IMR-90 (cell line): ENCODE data around the gene ITGB2. TPM values are rescaled to one million over a fixed set of nuclear protein-coding genes. Genes with fewer than 3 reads are reported as not detected.
A peak's percentile ranks its signal among the peaks of the same experiment; 100 is the strongest.

Experiments
- ATAC-seq: fragments of 200-7000 bp; cut with Tn5 transposase; 2 replicates; pipeline ENCODE4 v1.9.1; 2020; ENCODE audit warnings: low read depth, mild to moderate bottlenecking, moderate library complexity
- BruUV-seq: library from RNA; stranded (reverse); fragments of 400-500 nt; replicated peaks from 2 replicates; lab custom pipeline; 2021; lab: Mats Ljungman, UMichigan
- CTCF ChIA-PET: fragments of 300-600 bp; formaldehyde crosslinking; extraction: SDS; loops from one replicate; lab custom pipeline; 2021; ENCODE audit warnings: antibody characterized with exemption; lab: Yijun Ruan, JAX
- POLR2A ChIA-PET: fragments of 300-600 bp; sonication (Branson Sonifier 250); formaldehyde crosslinking; loops from one replicate; lab custom pipeline; 2022; ENCODE audit warnings: antibody characterized with exemption; ENCODE audit not compliant: unreplicated experiment; lab: Charles Lee
- DNase-seq: peaks from one replicate; pipeline ENCODE4 v3.0.0; 2013
- H2AFZ ChIP-seq: replicated peaks from 2 replicates; pipeline ENCODE3; 2013; ENCODE audit warnings: low read length, mild to moderate bottlenecking; ENCODE audit not compliant: poor library complexity
- H2AK5ac ChIP-seq: 2 replicates; pipeline ENCODE4 v1.6.1; 2013; ENCODE audit warnings: low read depth, low read length, inconsistent platforms
- H2AK9ac ChIP-seq: replicated peaks from 2 replicates; pipeline ENCODE3; 2013; ENCODE audit warnings: mild to moderate bottlenecking, low read depth, low read length, moderate library complexity; ENCODE audit not compliant: poor library complexity
- H2BK120ac ChIP-seq: 2 replicates; pipeline ENCODE4 v1.6.1; 2013; ENCODE audit warnings: low read depth, low read length, inconsistent platforms
- H2BK15ac ChIP-seq: 3 replicates; pipeline ENCODE4 v1.6.1; 2013; ENCODE audit warnings: low read depth, low read length, inconsistent platforms
- H2BK20ac ChIP-seq: 2 replicates; pipeline ENCODE4 v1.6.1; 2013; ENCODE audit warnings: low read depth, mild to moderate bottlenecking, inconsistent platforms, low read length, moderate library complexity
- H2BK5ac ChIP-seq: 2 replicates; pipeline ENCODE4 v1.6.1; 2013; ENCODE audit warnings: mild to moderate bottlenecking, low read depth, low read length, inconsistent platforms; ENCODE audit not compliant: poor library complexity, severe bottlenecking
- H3K14ac ChIP-seq: replicated peaks from 2 replicates; pipeline ENCODE4 v1.6.1; 2013; ENCODE audit warnings: low read depth, low read length, inconsistent platforms
- H3K18ac ChIP-seq: 2 replicates; pipeline ENCODE4 v1.6.1; 2013; ENCODE audit warnings: low read depth, low read length, control low read depth
- H3K23ac ChIP-seq: 2 replicates; pipeline ENCODE4 v1.6.1; 2013; ENCODE audit warnings: low read depth, low read length, inconsistent platforms
- H3K27ac ChIP-seq: 2 replicates; pipeline ENCODE4 v1.5.1; 2013; ENCODE audit warnings: mild to moderate bottlenecking, control low read depth, low read length; ENCODE audit not compliant: insufficient read depth
- H3K27me3 ChIP-seq: 2 replicates; pipeline ENCODE4 v1.6.1; 2013; ENCODE audit warnings: low read length; ENCODE audit not compliant: control insufficient read depth, insufficient read depth
- H3K36me3 ChIP-seq: 2 replicates; pipeline ENCODE4 v1.6.1; 2013; ENCODE audit warnings: low read length, mixed read lengths; ENCODE audit not compliant: control insufficient read depth, insufficient read depth
- H3K4ac ChIP-seq: 2 replicates; pipeline ENCODE4 v1.6.1; 2013; ENCODE audit warnings: low read depth, low read length, inconsistent platforms
- H3K4me1 ChIP-seq: 2 replicates; pipeline ENCODE4 v1.6.1; 2013; ENCODE audit warnings: low read length, mixed read lengths; ENCODE audit not compliant: control insufficient read depth, insufficient read depth
- H3K4me2 ChIP-seq: 2 replicates; pipeline ENCODE4 v1.6.1; 2013; ENCODE audit warnings: low read depth, mild to moderate bottlenecking, control low read depth, low read length, moderate library complexity
- H3K4me3 ChIP-seq: 2 replicates; pipeline ENCODE4 v1.5.1; 2013; ENCODE audit warnings: low read depth, mild to moderate bottlenecking, control low read depth, low read length, moderate library complexity; ENCODE audit not compliant: insufficient read depth
- H3K56ac ChIP-seq: 2 replicates; pipeline ENCODE4 v1.6.1; 2013; ENCODE audit warnings: low read length, inconsistent platforms; ENCODE audit not compliant: insufficient read depth; ENCODE audit errors: extremely low read depth
- H3K79me1 ChIP-seq, 2 experiments: 2 replicates each; pipeline ENCODE4 v1.6.1; 2013; ENCODE audit warnings: low read length in 2 of 2, inconsistent platforms in 1 of 2, low read depth in 1 of 2
- H3K9ac ChIP-seq: 2 replicates; pipeline ENCODE4 v1.6.1; 2013; ENCODE audit warnings: low read depth, low read length, control low read depth
- H3K9me1 ChIP-seq: 2 replicates; pipeline ENCODE4 v1.6.1; 2013; ENCODE audit warnings: low read length, inconsistent platforms; ENCODE audit not compliant: insufficient read depth
- H3K9me3 ChIP-seq: 2 replicates; pipeline ENCODE4 v1.6.1; 2013; ENCODE audit warnings: low read length; ENCODE audit not compliant: control insufficient read depth, insufficient read depth
- H4K20me1 ChIP-seq: 2 replicates; pipeline ENCODE4 v1.6.1; 2013; ENCODE audit warnings: low read length, inconsistent platforms; ENCODE audit not compliant: insufficient read depth
- H4K5ac ChIP-seq: 2 replicates; pipeline ENCODE4 v1.6.1; 2013; ENCODE audit warnings: mild to moderate bottlenecking, low read depth, low read length, control low read depth
- H4K8ac ChIP-seq, 2 experiments: 2 replicates each; pipeline ENCODE4 v1.6.1; 2013; ENCODE audit warnings: low read depth in 2 of 2, low read length in 2 of 2, control low read depth in 1 of 2, inconsistent platforms in 1 of 2
- H4K91ac ChIP-seq: 2 replicates; pipeline ENCODE4 v1.6.1; 2013; ENCODE audit warnings: low read depth, low read length, inconsistent platforms; ENCODE audit not compliant: insufficient read depth
- CHD1 ChIP-seq: IDR thresholded peaks from 2 replicates; pipeline ENCODE4 v1.6.1; 2012; ENCODE audit warnings: low read depth, low read length, improper control_type of control experiment
- FOS ChIP-seq: fragments of 150-350 bp; IDR thresholded peaks from 2 replicates; pipeline ENCODE4 v1.6.1; 2016; ENCODE audit warnings: low read depth, low read length
- MAZ ChIP-seq: IDR thresholded peaks from 2 replicates; pipeline ENCODE4 v1.6.1; 2012; ENCODE audit warnings: low read depth, mild to moderate bottlenecking, low read length, improper control_type of control experiment, moderate library complexity, borderline replicate concordance
- RAD21 ChIP-seq: IDR thresholded peaks from 2 replicates; pipeline ENCODE4 v1.6.1; 2012; ENCODE audit warnings: low read length, improper control_type of control experiment
- RCOR1 ChIP-seq: IDR thresholded peaks from 2 replicates; pipeline ENCODE4 v1.6.1; 2012; ENCODE audit warnings: mild to moderate bottlenecking, low read length, improper control_type of control experiment; ENCODE audit not compliant: insufficient replicate concordance
- WGBS, 2 experiments: methylation state at CpG; one replicate each; pipeline versions ENCODE4 v1.1.5 to v1.1.7; 2013; ENCODE audit warnings: missing lambda C conversion rate in 2 of 2; ENCODE audit not compliant: insufficient read length in 1 of 2; ENCODE audit errors: extremely low coverage in 2 of 2; 5-methylcytosine and 5-hydroxymethylcytosine counted together
- dilution Hi-C: fragments of 300-500 bp; cut with HindIII; formaldehyde crosslinking; loops from one replicate; pipeline ENCODE4 v1.14.3; 2018; ENCODE audit warnings: low sequenced_read_pairs; ENCODE audit not compliant: unreplicated experiment
- in situ Hi-C: fragments of 300-500 bp; cut with MboI; formaldehyde crosslinking; loops from 3 replicates; pipeline ENCODE4 v1.14.3; 2019; ENCODE audit warnings: low sequenced_read_pairs, inconsistent platforms, mixed read lengths
- intact Hi-C: fragments of 100-400 bp; cut with micrococcal nuclease; formaldehyde crosslinking; loops from 2 replicates; pipeline ENCODE4 v1.10.0; 2022
- polyA plus RNA-seq, 3 experiments: library from polyadenylated mRNA; depleted of rRNA; stranded (reverse); fragments of >200 nt; gene quantifications; 2 replicates each; pipeline ENCODE4 v1.2.3, GENCODE V29; 2012; ENCODE audit warnings: low replicate concordance in 1 of 3
- total RNA-seq: library from RNA; depleted of rRNA; stranded (reverse); fragments of >200 nt; gene quantifications from 2 replicates; pipeline ENCODE4 v1.2.3, GENCODE V29; 2012

Gene ITGB2
- total and polyA plus RNA-seq, 2 of the 4 experiments (the other 2 are of a cell fraction): 0.14 TPM; not detected in 1

- H3K79me1 ChIP-seq: peaks cover 24 to 76% of the 10 kb centered on the region in 2 experiments
- H3K27me3 ChIP-seq: no peaks in the 10 kb centered on the region
- H3K36me3 ChIP-seq: peaks cover 34% of the 10 kb centered on the region
- dilution Hi-C loops: no loop called here
- no peak overlapping the region for H3K4ac ChIP-seq
- BruUV-seq: no TSS peak
- in situ Hi-C loops: loop anchor here (5.0 to 25.0 kb wide), 2 partner anchors 181 to 434 kb away; no protein-coding TSS in a partner anchor
- no peak overlapping the region for H2AK5ac ChIP-seq
- H3K9ac ChIP-seq: no peak overlapping the region
- no peak overlapping the region for H3K14ac ChIP-seq
- H3K23ac ChIP-seq: no peak overlapping the region
- ChIA-PET POLR2A (no interaction called here), CTCF (no interaction called here)
- no peak overlapping the region for H3K27ac ChIP-seq
- H4K91ac ChIP-seq: no peak overlapping the region
- no peak overlapping the region for H2BK5ac ChIP-seq
- peaks cover 2% of the 10 kb centered on the region; the same call in 1 of the 2 replicates for H3K4me1 ChIP-seq
- no peak overlapping the region for H2BK15ac ChIP-seq
- ATAC-seq (no peak), DNase-seq (no peak)
- no peak overlapping the region for H3K56ac ChIP-seq
- no peak overlapping the region for H2AFZ ChIP-seq
- no peaks in the 10 kb centered on the region for H3K9me3 ChIP-seq
- no peak overlapping the region for H2BK120ac ChIP-seq
- H2BK20ac ChIP-seq: no peak overlapping the region
- peaks cover 65% of the 10 kb centered on the region for H4K20me1 ChIP-seq
- no peak overlapping the region for H3K4me3 ChIP-seq
- no peak overlapping the region for H4K8ac ChIP-seq
- H2AK9ac ChIP-seq: peak overlapping the region; percentile 1
- no peak overlapping the region for H4K5ac ChIP-seq
- no peaks in the 10 kb centered on the region for H3K9me1 ChIP-seq
- intact Hi-C loops: no loop called here
- TF ChIP-seq CHD1: no peak
- no peak for TF ChIP-seq RCOR1
- no peak for TF ChIP-seq FOS
- no peak for TF ChIP-seq MAZ
- no peak for TF ChIP-seq RAD21
- no peak overlapping the region for H3K4me2 ChIP-seq
- H3K18ac ChIP-seq: no peak overlapping the region
- WGBS, 2 experiments: 95% methylated on average over 3 of the region's 25 CpGs; no CpG with 5 or more reads in 1 of the 2 experiments
Observed at GRCh38 chr21:44946254-44947041, 25.7 kb upstream of the ITGB2 start.
